Activated CD4-positive, alpha-beta T cell treated with anti-CD3 and anti-CD28 coated beads, Interleukin-2, amount 10 ng/mL, durations not matched to agents 24 days and 14 days (primary cell): Measurements from ENCODE around the gene PDE12. TPM values are rescaled to one million over a fixed set of nuclear protein-coding genes. Genes with fewer than 3 reads are reported as not detected.

Source experiments
- DNase-seq: peaks from one replicate; pipeline ENCODE4 v3.0.0; 2022
- H3K27ac Mint-ChIP-seq: one replicate; pipeline ENCODE4 v1.8.0; 2022; ENCODE audit warnings: mild to moderate bottlenecking, mixed read lengths
- H3K27me3 Mint-ChIP-seq: one replicate; pipeline ENCODE4 v1.8.0; 2022; ENCODE audit warnings: mixed read lengths
- H3K36me3 Mint-ChIP-seq: one replicate; pipeline ENCODE4 v1.8.0; 2022; ENCODE audit warnings: low read depth, mild to moderate bottlenecking, mixed read lengths
- H3K4me1 Mint-ChIP-seq: one replicate; pipeline ENCODE4 v1.8.0; 2021; ENCODE audit warnings: mixed read lengths
- H3K4me3 Mint-ChIP-seq: one replicate; pipeline ENCODE4 v1.8.0; 2022; ENCODE audit warnings: mild to moderate bottlenecking, moderate library complexity, mixed read lengths
- H3K9me3 Mint-ChIP-seq: one replicate; pipeline ENCODE4 v1.8.0; 2021; ENCODE audit warnings: mixed read lengths
- intact Hi-C: fragments of 100-400 bp; cut with micrococcal nuclease; formaldehyde crosslinking; loops from one replicate; pipeline ENCODE4 v1.15.1; 2023
- total RNA-seq: library from RNA; stranded (reverse); gene quantifications from 2 replicates; pipeline ENCODE4 v1.2.3, GENCODE V29; 2022

The PDE12 gene, protein sequence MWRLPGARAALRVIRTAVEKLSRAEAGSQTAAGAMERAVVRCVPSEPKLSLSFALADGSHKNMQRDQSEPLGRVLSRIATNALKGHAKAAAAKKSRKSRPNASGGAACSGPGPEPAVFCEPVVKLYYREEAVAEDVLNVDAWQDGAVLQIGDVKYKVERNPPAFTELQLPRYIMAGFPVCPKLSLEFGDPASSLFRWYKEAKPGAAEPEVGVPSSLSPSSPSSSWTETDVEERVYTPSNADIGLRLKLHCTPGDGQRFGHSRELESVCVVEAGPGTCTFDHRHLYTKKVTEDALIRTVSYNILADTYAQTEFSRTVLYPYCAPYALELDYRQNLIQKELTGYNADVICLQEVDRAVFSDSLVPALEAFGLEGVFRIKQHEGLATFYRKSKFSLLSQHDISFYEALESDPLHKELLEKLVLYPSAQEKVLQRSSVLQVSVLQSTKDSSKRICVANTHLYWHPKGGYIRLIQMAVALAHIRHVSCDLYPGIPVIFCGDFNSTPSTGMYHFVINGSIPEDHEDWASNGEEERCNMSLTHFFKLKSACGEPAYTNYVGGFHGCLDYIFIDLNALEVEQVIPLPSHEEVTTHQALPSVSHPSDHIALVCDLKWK
- total RNA-seq, result 34.4 TPM in 2 replicates

- no peaks in the 10 kb centered on the region for H3K27me3 Mint-ChIP-seq
- peaks cover 32% of the 10 kb centered on the region for H3K36me3 Mint-ChIP-seq
- peak within 1 kb of the TSS; percentile 97 for H3K27ac Mint-ChIP-seq
- intact Hi-C loops, result loop anchor here (1.0 to 5.0 kb wide), 6 partner anchors 25 to 329 kb away; partner anchors contain the start of genes APPL1, ARF4, DENND6A and SLMAP
- peak; percentile 94 for DNase-seq
- no peaks in the 10 kb centered on the region for H3K9me3 Mint-ChIP-seq
- peak within 1 kb of the TSS; percentile 79 for H3K4me3 Mint-ChIP-seq
- H3K4me1 Mint-ChIP-seq, result peaks cover 32% of the 10 kb centered on the region
Observed at GRCh38 chr3:57555738-57556458, at the start of gene PDE12. Gene PDE12 (plus strand): TSS chr3:57556274. CDS start chr3:57556380, 106 bp downstream.

- Mint-ChIP-seq H3K4me3 (no peak overlapping the region), H3K9me3 (no peaks in the 10 kb centered on the region), H3K27me3 (peaks cover 30% of the 10 kb centered on the region), H3K27ac (no peak overlapping the region), H3K4me1 (no peaks in the 10 kb centered on the region), H3K36me3 (no peaks in the 10 kb centered on the region)
- intact Hi-C loops, result no loop called here
- DNase-seq, result no peak
Observed at GRCh38 chr3:57512166-57512565, 43.9 kb upstream of the PDE12 start.

GRCh38 chr3:57518276-57518915, 37.7 kb upstream of the PDE12 start:
- Mint-ChIP-seq H3K36me3 (no peaks in the 10 kb centered on the region), H3K4me1 (no peaks in the 10 kb centered on the region), H3K27ac (no peak overlapping the region), H3K4me3 (no peak overlapping the region), H3K9me3 (no peaks in the 10 kb centered on the region), H3K27me3 (peaks cover 21% of the 10 kb centered on the region)
- DNase-seq, result no peak
- intact Hi-C loops, result no loop called here

- DNase-seq, result no peak
- peaks cover 18% of the 10 kb centered on the region for H3K27me3 Mint-ChIP-seq
- H3K4me3 Mint-ChIP-seq, result no peak overlapping the region
- H3K27ac Mint-ChIP-seq, result no peak overlapping the region
- H3K9me3 Mint-ChIP-seq, result no peaks in the 10 kb centered on the region
- no peaks in the 10 kb centered on the region for H3K4me1 Mint-ChIP-seq
- no peaks in the 10 kb centered on the region for H3K36me3 Mint-ChIP-seq
- intact Hi-C loops, result no loop called here
Observed at GRCh38 chr3:57530071-57530608, 25.9 kb upstream of the PDE12 start.

- H3K27me3 Mint-ChIP-seq, result peaks cover 4% of the 10 kb centered on the region
- H3K4me3 Mint-ChIP-seq, result no peak overlapping the region
Observed at GRCh38 chr3:57538465-57538864, 17.6 kb upstream of the PDE12 start.

GRCh38 chr3:57544181-57545125, 11.6 kb upstream of the PDE12 start, which contains the start of gene DNAH12:
Gene DNAH12 (minus strand): TSS chr3:57544344. CDS start chr3:57542870, 1,474 bp downstream.
- intact Hi-C loops, result no loop called here
- H3K27ac Mint-ChIP-seq, result no peak within 1 kb of the TSS
- no peaks in the 10 kb centered on the region for H3K36me3 Mint-ChIP-seq
- H3K27me3 Mint-ChIP-seq, result peaks cover 3% of the 10 kb centered on the region
- peaks cover 5% of the 10 kb centered on the region for H3K4me1 Mint-ChIP-seq
- DNase-seq, result peak; percentile 69
- no peak within 1 kb of the TSS for H3K4me3 Mint-ChIP-seq
- H3K9me3 Mint-ChIP-seq, result no peaks in the 10 kb centered on the region

More at GRCh38 chr3:57538465-57538864, 17.6 kb upstream of the PDE12 start:
- DNase-seq, result no peak
- no peak overlapping the region for H3K27ac Mint-ChIP-seq
- no peaks in the 10 kb centered on the region for H3K9me3 Mint-ChIP-seq
- intact Hi-C loops, result no loop called here
- no peaks in the 10 kb centered on the region for H3K36me3 Mint-ChIP-seq
- no peaks in the 10 kb centered on the region for H3K4me1 Mint-ChIP-seq

DNA sequence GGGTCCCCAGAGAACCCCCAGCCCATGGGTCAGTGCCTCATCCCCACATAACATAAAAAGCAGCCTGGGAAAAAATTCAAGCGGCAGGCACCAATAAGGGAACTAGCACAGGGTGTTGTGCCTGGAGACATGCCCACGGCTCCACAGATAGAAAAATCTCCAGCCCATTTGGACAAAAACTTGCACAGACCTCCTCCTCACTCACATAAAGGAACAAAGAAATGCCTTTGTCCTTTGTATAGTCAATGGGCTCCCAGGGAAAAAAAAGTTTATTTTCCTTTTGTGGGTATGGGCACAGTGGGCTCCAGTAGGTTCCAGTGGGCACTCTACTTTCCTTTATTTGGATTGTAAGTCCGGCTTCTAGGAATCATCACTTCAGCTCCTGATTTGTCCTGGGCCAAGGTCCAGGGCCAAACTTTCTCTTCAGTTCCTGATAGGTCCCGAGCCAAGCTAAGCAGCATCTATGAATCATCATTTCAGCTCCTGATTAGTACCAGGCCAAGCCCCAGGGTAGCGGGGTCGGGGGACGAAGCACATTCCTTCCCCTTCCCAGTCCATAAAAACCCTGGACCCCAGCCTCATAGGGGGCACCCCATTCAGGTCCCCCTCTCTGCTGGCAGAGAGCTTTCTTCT, 10.3 kb upstream of the PDE12 start:
- H3K27me3 Mint-ChIP-seq, result peaks cover 3% of the 10 kb centered on the region

GRCh38 chr3:57546616-57547015, 9.5 kb upstream of the PDE12 start:
- no peak overlapping the region for H3K4me3 Mint-ChIP-seq
- H3K36me3 Mint-ChIP-seq, result no peaks in the 10 kb centered on the region
- H3K4me1 Mint-ChIP-seq, result peaks cover 5% of the 10 kb centered on the region
- intact Hi-C loops, result no loop called here
- peaks cover 3% of the 10 kb centered on the region for H3K27me3 Mint-ChIP-seq
- DNase-seq, result no peak
- H3K27ac Mint-ChIP-seq, result no peak overlapping the region
- H3K9me3 Mint-ChIP-seq, result no peaks in the 10 kb centered on the region

More for the DNA sequence above, 10.3 kb upstream of the PDE12 start:
- Mint-ChIP-seq H3K27ac (no peak overlapping the region), H3K4me1 (peaks cover 5% of the 10 kb centered on the region), H3K9me3 (no peaks in the 10 kb centered on the region), H3K36me3 (no peaks in the 10 kb centered on the region), H3K4me3 (no peak overlapping the region)
- no peak for DNase-seq
- intact Hi-C loops, result no loop called here

GRCh38 chr3:57555306-57555705, 768 bp upstream of the PDE12 start:
- no peaks in the 10 kb centered on the region for H3K27me3 Mint-ChIP-seq
- peaks cover 26% of the 10 kb centered on the region for H3K4me1 Mint-ChIP-seq
- H3K4me3 Mint-ChIP-seq, result peak overlapping the region; percentile 79
- no peak for DNase-seq
- intact Hi-C loops, result loop anchor here (5.0 kb wide), 2 partner anchors 137 to 328 kb away; partner anchors contain the start of genes APPL1 and DENND6A
- H3K9me3 Mint-ChIP-seq, result no peaks in the 10 kb centered on the region
- peak overlapping the region; percentile 97 for H3K27ac Mint-ChIP-seq
- H3K36me3 Mint-ChIP-seq, result peaks cover 27% of the 10 kb centered on the region

DNA sequence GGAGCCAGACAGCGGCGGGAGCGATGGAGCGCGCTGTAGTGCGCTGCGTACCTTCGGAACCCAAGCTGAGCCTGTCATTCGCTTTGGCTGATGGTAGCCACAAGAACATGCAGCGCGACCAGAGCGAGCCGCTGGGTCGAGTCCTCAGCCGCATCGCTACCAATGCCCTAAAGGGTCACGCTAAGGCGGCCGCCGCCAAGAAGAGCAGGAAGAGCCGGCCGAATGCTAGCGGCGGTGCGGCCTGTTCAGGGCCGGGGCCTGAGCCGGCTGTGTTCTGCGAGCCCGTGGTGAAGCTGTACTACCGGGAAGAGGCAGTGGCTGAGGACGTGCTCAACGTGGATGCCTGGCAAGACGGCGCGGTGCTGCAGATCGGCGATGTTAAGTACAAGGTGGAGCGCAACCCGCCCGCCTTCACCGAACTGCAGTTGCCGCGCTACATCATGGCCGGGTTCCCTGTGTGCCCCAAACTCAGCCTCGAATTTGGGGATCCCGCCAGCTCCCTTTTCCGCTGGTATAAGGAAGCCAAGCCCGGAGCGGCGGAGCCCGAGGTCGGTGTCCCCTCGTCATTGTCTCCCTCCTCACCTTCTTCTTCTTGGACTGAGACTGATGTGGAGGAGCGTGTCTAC, 498 bp downstream of the PDE12 start:
- Mint-ChIP-seq H3K27ac (peak overlapping the region; percentile 97), H3K4me3 (peak overlapping the region; percentile 79), H3K36me3 (peaks cover 34% of the 10 kb centered on the region), H3K4me1 (peaks cover 36% of the 10 kb centered on the region), H3K27me3 (no peaks in the 10 kb centered on the region), H3K9me3 (no peaks in the 10 kb centered on the region)
- no peak for DNase-seq
- intact Hi-C loops, result loop anchor here (1.0 to 5.0 kb wide), 6 partner anchors 24 to 329 kb away; partner anchors contain the start of genes APPL1, ARF4, DENND6A and SLMAP

GRCh38 chr3:57557085-57557537, 1.0 kb downstream of the PDE12 start:
- Mint-ChIP-seq H3K9me3 (no peaks in the 10 kb centered on the region), H3K4me3 (peak overlapping the region; percentile 79), H3K4me1 (peaks cover 37% of the 10 kb centered on the region), H3K36me3 (peaks cover 34% of the 10 kb centered on the region), H3K27me3 (no peaks in the 10 kb centered on the region), H3K27ac (peak overlapping the region; percentile 97)
- peak; percentile 83 for DNase-seq
- intact Hi-C loops, result loop anchor here (2.0 to 5.0 kb wide), 4 partner anchors 24 to 330 kb away; partner anchors contain the start of genes APPL1 and DENND6A
